Measurements from ENCODE around the gene CLSTN2.

Gene CLSTN2

DNA sequence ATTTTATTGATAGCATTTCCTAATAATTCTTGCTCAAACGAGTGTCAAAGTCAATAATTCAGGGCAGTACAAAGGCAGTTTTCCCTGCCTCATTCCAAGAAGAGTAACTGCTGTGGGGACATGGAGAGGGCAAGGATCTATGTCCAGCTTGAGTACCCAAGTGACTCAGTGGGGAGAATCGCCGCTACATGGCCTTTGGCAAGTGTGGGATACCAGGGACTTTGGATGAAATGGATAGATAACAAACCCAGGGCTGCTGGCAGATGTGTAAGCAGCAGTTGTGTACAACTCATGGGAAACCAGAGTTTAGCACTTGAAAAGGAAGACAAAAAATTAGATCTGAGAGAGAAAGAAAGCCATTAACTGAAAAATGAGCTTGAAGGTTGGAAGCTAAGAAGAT, 620.7 kb downstream of the CLSTN2 start:
- TF ChIP-seq POLR2A (IDR thresholded peaks at IDR 0.05; ENCODE audit: low read depth, low read length) (no peak), PAX5 (IDR thresholded peaks at IDR 0.05; ENCODE audit: insufficient read depth, low read length, severe bottlenecking) (no peak), POLR2AphosphoS5 (IDR thresholded peaks at IDR 0.05; ENCODE audit: low read depth, low read length) (no peak), TAF1 (IDR thresholded peaks at IDR 0.05; ENCODE audit: low read depth, low read length) (no peak), SPI1 (IDR thresholded peaks at IDR 0.05; ENCODE audit: low read depth, low read length) (no peak), POU2F2 (IDR thresholded peaks at IDR 0.05; ENCODE audit: low read depth, low read length) (no peak)
- no peak for DNase-seq (ENCODE audit: insufficient read length, low spot score)

DNA sequence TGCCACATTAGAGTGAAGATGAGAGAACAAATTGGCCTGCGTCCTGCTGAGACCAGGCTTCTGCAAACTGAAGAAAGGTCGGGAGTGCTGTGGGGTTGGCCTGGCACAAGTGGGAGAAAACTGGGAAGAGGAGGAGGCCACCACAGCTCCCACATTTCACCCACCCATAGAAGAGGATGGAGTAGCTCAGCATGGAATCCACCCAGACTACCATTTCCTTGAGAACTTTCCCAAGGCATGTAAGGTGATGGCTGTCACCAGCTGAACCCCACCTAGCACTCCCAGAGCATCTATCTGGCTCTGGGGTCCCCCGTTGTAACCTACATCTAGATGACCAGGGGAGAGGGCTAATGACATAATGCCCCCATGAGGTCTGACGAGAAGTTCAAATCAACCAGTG, 622.5 kb downstream of the CLSTN2 start:
- no peak for FAIRE-seq
- no peak for DNase-seq (ENCODE audit: insufficient read length, low spot score)
- TF ChIP-seq PAX5 (IDR thresholded peaks at IDR 0.05; ENCODE audit: insufficient read depth, low read length, severe bottlenecking) (no peak), POU2F2 (IDR thresholded peaks at IDR 0.05; ENCODE audit: low read depth, low read length) (no peak), SPI1 (IDR thresholded peaks at IDR 0.05; ENCODE audit: low read depth, low read length) (no peak), TAF1 (IDR thresholded peaks at IDR 0.05; ENCODE audit: low read depth, low read length) (no peak), POLR2AphosphoS5 (IDR thresholded peaks at IDR 0.05; ENCODE audit: low read depth, low read length) (no peak), POLR2A (IDR thresholded peaks at IDR 0.05; ENCODE audit: low read depth, low read length) (no peak)

More for the DNA sequence above, 620.7 kb downstream of the CLSTN2 start:
- FAIRE-seq: no peak

DNA sequence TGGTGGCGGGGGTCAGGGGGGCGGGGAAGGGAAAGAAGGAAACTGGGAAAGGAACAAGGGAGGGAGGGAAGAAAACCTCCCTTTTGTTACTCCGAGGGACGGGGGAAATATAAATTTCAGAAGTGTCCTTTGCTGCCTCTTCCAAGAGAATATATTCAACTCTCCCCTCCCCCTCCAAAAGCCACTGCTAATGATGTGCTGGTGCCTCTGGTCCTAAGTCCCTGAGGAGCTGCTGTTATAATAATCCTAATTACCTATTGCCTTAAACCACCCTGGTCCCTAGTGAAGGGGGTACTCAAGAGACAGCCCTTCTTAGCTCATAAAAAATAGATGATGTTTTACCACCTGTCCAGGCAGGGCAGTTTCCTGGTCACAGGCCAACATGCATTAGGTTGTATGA, 624.6 kb downstream of the CLSTN2 start:
- DNase-seq (ENCODE audit: insufficient read length, low spot score) (no peak), FAIRE-seq (no peak)
- no peak for TF ChIP-seq POLR2AphosphoS5 (IDR thresholded peaks at IDR 0.05; ENCODE audit: low read depth, low read length)
- no peak for TF ChIP-seq PAX5 (IDR thresholded peaks at IDR 0.05; ENCODE audit: insufficient read depth, low read length, severe bottlenecking)
- no peak for TF ChIP-seq POLR2A (IDR thresholded peaks at IDR 0.05; ENCODE audit: low read depth, low read length)
- TF ChIP-seq SPI1 (IDR thresholded peaks at IDR 0.05; ENCODE audit: low read depth, low read length): no peak
- no peak for TF ChIP-seq TAF1 (IDR thresholded peaks at IDR 0.05; ENCODE audit: low read depth, low read length)
- no peak for TF ChIP-seq POU2F2 (IDR thresholded peaks at IDR 0.05; ENCODE audit: low read depth, low read length)

DNA sequence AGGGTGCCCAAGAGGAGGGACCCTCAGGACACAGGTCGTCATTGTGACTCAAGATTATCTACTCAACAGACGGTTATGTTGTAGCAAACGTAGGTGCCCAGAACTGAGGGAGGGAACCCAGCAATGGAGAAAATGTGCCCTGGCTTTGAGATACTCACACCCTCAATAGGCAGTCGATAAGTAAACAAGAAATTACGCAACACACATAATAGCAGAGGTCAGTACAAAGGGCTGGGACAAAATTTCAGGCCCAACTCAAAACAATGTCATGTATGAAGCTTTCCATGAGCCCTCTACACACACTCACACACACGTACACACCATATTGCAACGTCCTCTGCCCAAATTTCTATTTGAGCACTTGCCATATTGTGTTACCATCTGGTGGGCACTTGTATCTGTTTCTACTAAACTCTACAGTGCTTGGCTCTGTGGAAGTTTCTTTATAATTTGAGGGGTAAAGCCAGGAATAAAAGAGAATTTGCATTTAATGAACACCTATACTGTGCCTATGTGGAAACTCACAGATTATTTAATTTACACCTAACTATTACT, 628.3 kb downstream of the CLSTN2 start:
- no peak for FAIRE-seq
- DNase-seq (ENCODE audit: insufficient read length, low spot score): no peak
- no peak for TF ChIP-seq SPI1 (IDR thresholded peaks at IDR 0.05; ENCODE audit: low read depth, low read length)
- TF ChIP-seq TAF1 (IDR thresholded peaks at IDR 0.05; ENCODE audit: low read depth, low read length): no peak

DNA sequence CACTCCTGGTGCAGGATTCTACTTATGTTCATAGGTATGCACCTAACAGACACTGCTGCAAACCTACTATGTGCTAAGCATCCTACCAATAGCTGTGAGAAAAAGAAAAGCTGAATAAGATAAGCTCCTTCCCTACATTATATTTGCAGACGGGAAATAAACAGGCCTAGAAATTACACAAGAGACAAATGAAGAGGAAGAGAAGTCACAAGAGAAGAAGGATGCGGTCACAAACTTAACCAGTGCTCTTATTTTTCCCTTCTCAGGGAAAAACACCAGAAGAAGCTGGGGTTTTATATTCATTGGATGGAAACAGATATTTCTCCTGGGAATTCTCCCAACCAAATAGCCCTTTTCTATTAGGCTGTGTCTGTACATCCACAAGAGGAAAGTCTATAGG, 633.1 kb downstream of the CLSTN2 start:
- no peak for TF ChIP-seq SPI1 (IDR thresholded peaks at IDR 0.05; ENCODE audit: low read depth, low read length)
- no peak for TF ChIP-seq TAF1 (IDR thresholded peaks at IDR 0.05; ENCODE audit: low read depth, low read length)
- TF ChIP-seq POU2F2 (IDR thresholded peaks at IDR 0.05; ENCODE audit: low read depth, low read length): no peak
- DNase-seq (ENCODE audit: insufficient read length, low spot score) (no peak), FAIRE-seq (no peak)

DNA sequence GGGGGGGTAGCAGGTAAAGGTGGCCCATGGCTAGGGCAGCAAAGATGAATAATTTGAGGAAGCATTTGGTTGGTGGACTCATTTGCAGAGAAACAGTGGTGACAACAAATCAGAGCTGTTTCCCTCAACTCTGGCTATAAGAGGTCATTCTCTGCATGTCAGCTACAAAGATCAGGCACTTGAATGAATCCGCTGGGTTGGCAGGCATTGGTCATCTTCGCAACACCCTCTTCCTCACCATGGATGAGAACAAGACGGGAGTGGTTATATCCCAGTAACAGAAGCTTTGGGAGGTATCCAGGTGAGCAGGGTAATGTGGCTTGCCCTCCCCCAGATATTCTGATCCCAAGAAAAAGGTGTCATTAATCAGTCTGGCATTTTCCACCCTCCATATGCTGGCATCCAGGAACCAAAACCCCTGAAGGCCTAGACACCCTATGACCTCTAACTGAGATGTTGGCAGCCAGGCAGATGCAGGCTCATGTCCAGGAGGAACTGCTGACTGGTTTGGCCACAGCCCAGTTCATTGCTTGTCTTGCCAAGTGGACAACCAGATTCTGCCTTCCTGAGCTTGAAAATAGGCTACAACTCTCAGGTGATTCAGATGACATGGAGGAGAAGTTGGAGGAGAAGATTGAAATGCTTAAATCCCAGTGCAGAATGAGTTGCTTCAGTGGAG, 634.0 kb downstream of the CLSTN2 start:
- TF ChIP-seq POU2F2 (IDR thresholded peaks at IDR 0.05; ENCODE audit: low read depth, low read length): no peak
- no peak for TF ChIP-seq POLR2AphosphoS5 (IDR thresholded peaks at IDR 0.05; ENCODE audit: low read depth, low read length)
- no peak for TF ChIP-seq POLR2A (IDR thresholded peaks at IDR 0.05; ENCODE audit: low read depth, low read length)
- TF ChIP-seq SPI1 (IDR thresholded peaks at IDR 0.05; ENCODE audit: low read depth, low read length): no peak
- TF ChIP-seq TAF1 (IDR thresholded peaks at IDR 0.05; ENCODE audit: low read depth, low read length): no peak
- TF ChIP-seq PAX5 (IDR thresholded peaks at IDR 0.05; ENCODE audit: insufficient read depth, low read length, severe bottlenecking): no peak
- no peak for FAIRE-seq
- no peak for DNase-seq (ENCODE audit: insufficient read length, low spot score)

DNA sequence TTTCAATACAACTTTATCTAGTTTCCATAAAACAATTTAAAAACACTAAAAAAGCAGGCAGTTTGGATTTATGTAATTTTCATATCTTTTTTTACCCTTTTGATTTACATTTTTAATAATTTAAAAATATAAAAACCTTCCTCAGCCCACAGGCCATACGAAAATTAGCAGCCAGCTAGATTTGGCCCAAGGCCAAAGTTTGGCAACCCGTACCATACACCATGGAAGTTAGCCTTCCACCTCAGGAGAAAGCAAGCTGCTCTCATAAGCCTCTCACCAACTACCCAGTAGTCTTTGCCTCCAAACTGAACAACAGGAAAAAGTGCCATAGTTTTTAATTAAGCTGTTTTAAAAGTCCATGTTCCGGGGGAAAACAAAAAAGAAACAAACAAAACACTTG, 635.6 kb downstream of the CLSTN2 start:
- DNase-seq (ENCODE audit: insufficient read length, low spot score): no peak
- no peak for FAIRE-seq
- TF ChIP-seq POLR2A (IDR thresholded peaks at IDR 0.05; ENCODE audit: low read depth, low read length) (no peak), SPI1 (IDR thresholded peaks at IDR 0.05; ENCODE audit: low read depth, low read length) (no peak), POU2F2 (IDR thresholded peaks at IDR 0.05; ENCODE audit: low read depth, low read length) (no peak), POLR2AphosphoS5 (IDR thresholded peaks at IDR 0.05; ENCODE audit: low read depth, low read length) (no peak), TAF1 (IDR thresholded peaks at IDR 0.05; ENCODE audit: low read depth, low read length) (no peak), PAX5 (IDR thresholded peaks at IDR 0.05; ENCODE audit: insufficient read depth, low read length, severe bottlenecking) (no peak)

DNA sequence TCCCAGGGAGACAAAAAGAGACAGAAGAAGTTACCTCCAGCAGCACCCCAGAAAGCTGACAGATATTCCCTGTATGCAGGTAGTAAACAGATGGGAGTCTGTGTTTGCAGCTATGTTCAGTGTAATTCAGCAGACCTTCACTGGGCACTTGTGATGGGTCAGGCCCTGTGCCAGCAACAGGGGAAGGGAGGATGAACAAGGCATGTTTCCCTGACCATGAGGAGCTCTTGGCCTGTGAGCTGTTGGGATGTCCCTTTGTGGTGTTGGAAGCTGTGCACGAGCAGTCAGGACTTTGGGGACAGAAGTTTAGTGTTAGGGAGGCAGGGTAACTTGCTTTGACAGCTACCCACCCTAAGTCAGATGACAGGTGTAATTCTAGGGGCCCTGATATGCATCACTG, 636.9 kb downstream of the CLSTN2 start:
- TF ChIP-seq TAF1 (IDR thresholded peaks at IDR 0.05; ENCODE audit: low read depth, low read length): no peak
- no peak for TF ChIP-seq SPI1 (IDR thresholded peaks at IDR 0.05; ENCODE audit: low read depth, low read length)
- TF ChIP-seq POLR2A (IDR thresholded peaks at IDR 0.05; ENCODE audit: low read depth, low read length): no peak
- no peak for TF ChIP-seq PAX5 (IDR thresholded peaks at IDR 0.05; ENCODE audit: insufficient read depth, low read length, severe bottlenecking)
- TF ChIP-seq POLR2AphosphoS5 (IDR thresholded peaks at IDR 0.05; ENCODE audit: low read depth, low read length): no peak
- no peak for TF ChIP-seq POU2F2 (IDR thresholded peaks at IDR 0.05; ENCODE audit: low read depth, low read length)
- FAIRE-seq (no peak), DNase-seq (ENCODE audit: insufficient read length, low spot score) (no peak)

DNA sequence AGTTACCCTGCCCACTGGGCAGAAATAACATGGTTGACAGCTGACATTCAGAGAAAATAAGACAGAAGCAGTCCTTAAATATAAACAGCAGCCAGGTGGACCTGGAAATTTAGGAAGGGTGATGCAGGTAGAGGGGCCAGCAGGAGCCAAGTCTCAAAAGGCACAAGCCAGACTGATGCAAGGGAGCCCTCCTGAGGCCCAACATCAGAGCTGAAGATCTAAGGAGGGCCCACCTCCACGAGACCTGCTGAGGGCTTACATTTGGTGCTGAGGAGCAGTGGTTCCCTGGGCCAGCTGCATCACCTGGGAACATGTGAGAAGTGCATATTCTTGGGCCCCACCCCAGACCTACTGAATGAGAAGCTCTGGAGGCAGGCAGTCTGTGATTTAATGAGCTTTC, 637.3 kb downstream of the CLSTN2 start:
- FAIRE-seq: no peak
- TF ChIP-seq POLR2AphosphoS5 (IDR thresholded peaks at IDR 0.05; ENCODE audit: low read depth, low read length) (no peak), PAX5 (IDR thresholded peaks at IDR 0.05; ENCODE audit: insufficient read depth, low read length, severe bottlenecking) (no peak)
- DNase-seq (ENCODE audit: insufficient read length, low spot score): no peak

DNA sequence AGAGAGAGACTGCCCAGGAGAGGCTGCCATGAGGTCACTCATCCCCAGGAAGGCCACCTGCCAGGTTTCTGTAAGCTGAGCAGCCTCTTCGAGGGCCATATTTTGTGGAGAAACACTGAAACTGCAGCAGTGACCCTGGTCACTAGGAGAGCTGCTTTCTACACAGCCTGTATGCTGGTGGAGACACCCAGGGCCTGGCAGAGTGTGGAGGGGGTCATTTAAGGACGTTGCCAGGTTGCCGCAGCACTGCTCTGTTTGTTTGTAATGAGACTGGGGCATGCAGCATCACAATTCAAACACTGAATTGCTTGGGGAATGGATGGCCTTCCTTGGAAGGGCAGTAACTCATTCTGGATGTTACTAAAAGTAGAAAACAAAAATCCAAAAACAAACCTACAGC, 638.0 kb downstream of the CLSTN2 start:
- FAIRE-seq: no peak
- no peak for TF ChIP-seq SPI1 (IDR thresholded peaks at IDR 0.05; ENCODE audit: low read depth, low read length)
- no peak for TF ChIP-seq PAX5 (IDR thresholded peaks at IDR 0.05; ENCODE audit: insufficient read depth, low read length, severe bottlenecking)
- no peak for TF ChIP-seq TAF1 (IDR thresholded peaks at IDR 0.05; ENCODE audit: low read depth, low read length)
- no peak for TF ChIP-seq POU2F2 (IDR thresholded peaks at IDR 0.05; ENCODE audit: low read depth, low read length)
- no peak for TF ChIP-seq POLR2AphosphoS5 (IDR thresholded peaks at IDR 0.05; ENCODE audit: low read depth, low read length)
- TF ChIP-seq POLR2A (IDR thresholded peaks at IDR 0.05; ENCODE audit: low read depth, low read length): no peak
- no peak for DNase-seq (ENCODE audit: insufficient read length, low spot score)
